SKM-1 (cell line): Measurements from ENCODE around the gene OSBPL3.
"Not testable (repeated sequence)": the region's sequence is repeated elsewhere in the genome, so short reads cannot be mapped to it uniquely, and the experiment has no call there.

Experiments
- DNase-seq: peaks from one replicate; lab custom pipeline; 2025; ENCODE audit not compliant: unreplicated experiment; lab: John Stamatoyannopoulos, UW

Gene OSBPL3

GRCh38 chr7:24979863-24980533 is at the start of gene OSBPL3:
TSS of gene OSBPL3 (minus strand) at chr7:24980178. CDS start at chr7:24892472, 87,706 bp downstream.
- peak; percentile 84 for DNase-seq

GRCh38 chr7:25029075-25029474 is 49.1 kb upstream of the OSBPL3 start:
- no peak for DNase-seq

GRCh38 chr7:25028370-25029021 is 48.5 kb upstream of the OSBPL3 start:
- DNase-seq: no peak

- DNase-seq: no peak
Measured at GRCh38 chr7:25026156-25026555, 46.2 kb upstream of the OSBPL3 start.

GRCh38 chr7:25025218-25025671 is 45.3 kb upstream of the OSBPL3 start:
- DNase-seq: no peak

GRCh38 chr7:25024066-25024465 is 44.1 kb upstream of the OSBPL3 start:
- DNase-seq: no peak

GRCh38 chr7:25017671-25018070 is 37.7 kb upstream of the OSBPL3 start:
- DNase-seq: not testable (repeated sequence)

- DNase-seq: no peak
Measured at GRCh38 chr7:25014756-25015155, 34.8 kb upstream of the OSBPL3 start.

GRCh38 chr7:25012710-25013109 is 32.7 kb upstream of the OSBPL3 start:
- not testable (repeated sequence) for DNase-seq

- DNase-seq: no peak
Measured at GRCh38 chr7:25012254-25012653, 32.3 kb upstream of the OSBPL3 start.

- DNase-seq: no peak
Measured at GRCh38 chr7:25009257-25009656, 29.3 kb upstream of the OSBPL3 start.

- no peak for DNase-seq
Measured at GRCh38 chr7:25007668-25008067, 27.7 kb upstream of the OSBPL3 start.

- DNase-seq: no peak
Measured at GRCh38 chr7:25006276-25006675, 26.3 kb upstream of the OSBPL3 start.

- DNase-seq: no peak
Measured at GRCh38 chr7:25005658-25006057, 25.7 kb upstream of the OSBPL3 start.

GRCh38 chr7:25002786-25003185 is 22.8 kb upstream of the OSBPL3 start:
- DNase-seq: no peak

- DNase-seq: no peak
Measured at GRCh38 chr7:24995466-24995865, 15.5 kb upstream of the OSBPL3 start.

GRCh38 chr7:24992314-24992713 is 12.3 kb upstream of the OSBPL3 start:
- no peak for DNase-seq

GRCh38 chr7:24991353-24991752 is 11.4 kb upstream of the OSBPL3 start:
- DNase-seq: no peak

GRCh38 chr7:24987331-24987842 is 7.4 kb upstream of the OSBPL3 start:
- no peak for DNase-seq

- DNase-seq: no peak
Measured at GRCh38 chr7:24982917-24983316, 2.9 kb upstream of the OSBPL3 start.

- DNase-seq: no peak
Measured at GRCh38 chr7:24981171-24981951, 1.4 kb upstream of the OSBPL3 start.
